HEK293 (cell line): Measurements from ENCODE around the gene PRR5.
A peak's percentile ranks its signal among the peaks of the same experiment; 100 is the strongest.

Source experiments
- CTCF ChIA-PET: fragments of 350-600 bp; formaldehyde crosslinking; extraction: SDS; loops from one replicate; lab custom pipeline; 2021; ENCODE audit warnings: antibody characterized with exemption; lab: Yijun Ruan, JAX
- POLR2A ChIA-PET: fragments of 300-600 bp; formaldehyde crosslinking; extraction: SDS; loops from one replicate; lab custom pipeline; 2020; ENCODE audit warnings: antibody characterized with exemption, inconsistent platforms; lab: Yijun Ruan, JAX
- H3K27ac ChIP-seq: fragments of 200-500 bp; sonication (Bioruptor generic); 2 replicates; pipeline ENCODE4 v1.5.1; 2014; ENCODE audit warnings: low read depth, low read length, control low read depth, inconsistent platforms; ENCODE audit errors: extremely low read depth
- H3K36me3 ChIP-seq, 2 experiments: fragments of 200-500 bp in 1 of 2; sonication (Bioruptor generic) in 1 of 2; 1 replicate in 1 of 2; 2 replicates in 1 of 2; pipeline ENCODE4 v1.5.1; 2014 to 2017; ENCODE audit warnings: inconsistent platforms in 2 of 2, low read length in 2 of 2; ENCODE audit not compliant: control insufficient read depth in 2 of 2, insufficient read depth in 1 of 2
- H3K4me1 ChIP-seq: fragments of 200-500 bp; sonication (Bioruptor generic); 2 replicates; pipeline ENCODE4 v1.5.1; 2014; ENCODE audit warnings: mild to moderate bottlenecking, low read length, inconsistent platforms; ENCODE audit not compliant: control insufficient read depth, insufficient read depth
- H3K4me3 ChIP-seq: 2 replicates; pipeline ENCODE4 v1.5.1; 2011; ENCODE audit warnings: low read depth, mild to moderate bottlenecking, control low read depth, low read length, moderate library complexity
- H3K9me3 ChIP-seq: fragments of 200-500 bp; sonication (Bioruptor generic); 2 replicates; pipeline ENCODE4 v1.5.1; 2014; ENCODE audit warnings: low read depth, low read length, inconsistent platforms; ENCODE audit not compliant: control insufficient read depth, insufficient read depth
- EGR2 ChIP-seq: fragments of 450-650 bp; formaldehyde crosslinking; IDR thresholded peaks from 2 replicates; pipeline ENCODE4 v1.5.1; 2016; ENCODE audit warnings: low read depth, missing biosample characterization, missing genetic modification characterization
- GLI2 ChIP-seq: fragments of 450-650 bp; formaldehyde crosslinking; IDR thresholded peaks from 2 replicates; pipeline ENCODE4; 2017; ENCODE audit warnings: missing biosample characterization, missing genetic modification characterization, low read depth, borderline replicate concordance
- HOXC10 ChIP-seq: sonication (generic); formaldehyde crosslinking; IDR thresholded peaks from 2 replicates; pipeline ENCODE4 v1.8.1; 2023; ENCODE audit warnings: mild to moderate bottlenecking, missing genetic modification reagents
- OSR2 ChIP-seq: fragments of 450-650 bp; formaldehyde crosslinking; IDR thresholded peaks from 2 replicates; pipeline ENCODE4 v1.5.1; 2016; ENCODE audit warnings: missing biosample characterization, missing genetic modification characterization
- OVOL3 ChIP-seq: fragments of 450-650 bp; formaldehyde crosslinking; IDR thresholded peaks from 2 replicates; pipeline ENCODE4 v1.5.1; 2016; ENCODE audit warnings: missing biosample characterization, missing genetic modification characterization
- SALL2 ChIP-seq: fragments of 450-650 bp; formaldehyde crosslinking; IDR thresholded peaks from 2 replicates; pipeline ENCODE4 v1.5.0; 2017; ENCODE audit warnings: missing biosample characterization, mild to moderate bottlenecking, missing genetic modification characterization, borderline replicate concordance
- SP3 ChIP-seq: fragments of 450-650 bp; formaldehyde crosslinking; IDR thresholded peaks from 2 replicates; pipeline ENCODE4 v1.5.1; 2016; ENCODE audit warnings: missing biosample characterization, missing genetic modification characterization
- ZFHX2 ChIP-seq: fragments of 450-650 bp; formaldehyde crosslinking; conservative IDR thresholded peaks from 2 replicates; pipeline ENCODE4 v1.5.1; 2016; ENCODE audit warnings: missing biosample characterization, missing genetic modification characterization
- ZIC2 ChIP-seq: fragments of 450-650 bp; formaldehyde crosslinking; IDR thresholded peaks from 2 replicates; pipeline ENCODE4 v1.5.1; 2016; ENCODE audit warnings: missing biosample characterization, missing genetic modification characterization
- ZNF138 ChIP-seq: fragments of 450-650 bp; formaldehyde crosslinking; IDR thresholded peaks from 2 replicates; pipeline ENCODE4 v1.5.1; 2016; ENCODE audit warnings: missing biosample characterization, missing genetic modification characterization, borderline replicate concordance
- ZNF146 ChIP-seq: fragments of 450-650 bp; formaldehyde crosslinking; IDR thresholded peaks from 2 replicates; pipeline ENCODE4 v1.5.1; 2016; ENCODE audit warnings: missing biosample characterization, missing genetic modification characterization
- ZNF202 ChIP-seq: fragments of 450-650 bp; formaldehyde crosslinking; IDR thresholded peaks from 2 replicates; pipeline ENCODE4 v1.5.1; 2016; ENCODE audit warnings: missing biosample characterization, missing genetic modification characterization, borderline replicate concordance
- ZNF214 ChIP-seq: fragments of 450-650 bp; formaldehyde crosslinking; IDR thresholded peaks from 2 replicates; pipeline ENCODE4 v1.5.1; 2017; ENCODE audit warnings: missing biosample characterization, mild to moderate bottlenecking, missing genetic modification characterization, borderline replicate concordance
- ZNF266 ChIP-seq: fragments of 450-650 bp; formaldehyde crosslinking; IDR thresholded peaks from 2 replicates; pipeline ENCODE4 v1.5.1; 2016; ENCODE audit warnings: missing biosample characterization, missing genetic modification characterization, low read depth
- ZNF416 ChIP-seq: fragments of 450-650 bp; formaldehyde crosslinking; IDR thresholded peaks from 2 replicates; pipeline ENCODE4 v1.5.1; 2016; ENCODE audit warnings: missing biosample characterization, missing genetic modification characterization
- ZNF426 ChIP-seq: fragments of 450-650 bp; formaldehyde crosslinking; IDR thresholded peaks from 2 replicates; pipeline ENCODE4 v1.5.1; 2017; ENCODE audit warnings: missing biosample characterization, missing genetic modification characterization, mild to moderate bottlenecking, inconsistent platforms, moderate library complexity
- ZNF48 ChIP-seq: fragments of 450-650 bp; formaldehyde crosslinking; IDR thresholded peaks from 2 replicates; pipeline ENCODE4 v1.5.1; 2016; ENCODE audit warnings: missing biosample characterization, missing genetic modification characterization
- ZNF658 ChIP-seq: fragments of 450-650 bp; formaldehyde crosslinking; IDR thresholded peaks from 2 replicates; pipeline ENCODE4; 2016; ENCODE audit warnings: missing biosample characterization, missing genetic modification characterization
- ZNF768 ChIP-seq: fragments of 450-650 bp; formaldehyde crosslinking; IDR thresholded peaks from 2 replicates; pipeline ENCODE4 v1.5.1; 2018; ENCODE audit warnings: missing biosample characterization, mild to moderate bottlenecking, missing genetic modification characterization
- ZNF830 ChIP-seq: fragments of 450-650 bp; IDR thresholded peaks from 2 replicates; pipeline ENCODE4 v1.5.0; 2018; ENCODE audit warnings: missing biosample characterization, missing genetic modification characterization, low read depth, mild to moderate bottlenecking, moderate library complexity
- ZNF837 ChIP-seq: fragments of 450-650 bp; formaldehyde crosslinking; IDR thresholded peaks from 2 replicates; pipeline ENCODE4 v1.5.1; 2016; ENCODE audit warnings: missing biosample characterization, missing genetic modification characterization
- ZSCAN16 ChIP-seq: fragments of 450-650 bp; formaldehyde crosslinking; IDR thresholded peaks from 2 replicates; pipeline ENCODE4 v1.5.1; 2016; ENCODE audit warnings: missing biosample characterization, missing genetic modification characterization
- TF ChIP-seq, protein P1 (sequence below): fragments of 450-650 bp; formaldehyde crosslinking; IDR thresholded peaks from 2 replicates; pipeline ENCODE4 v1.5.0; 2017; ENCODE audit warnings: missing biosample characterization, missing genetic modification characterization, borderline replicate concordance
- TF ChIP-seq, protein P2 (sequence below): fragments of 450-650 bp; formaldehyde crosslinking; IDR thresholded peaks from 2 replicates; pipeline ENCODE4 v1.5.1; 2017; ENCODE audit warnings: missing biosample characterization, missing genetic modification characterization
- TF ChIP-seq, protein P3 (sequence below): fragments of 450-650 bp; formaldehyde crosslinking; IDR thresholded peaks from 2 replicates; pipeline ENCODE4 v1.5.1; 2016; ENCODE audit warnings: missing biosample characterization, missing genetic modification characterization

Gene PRR5

DNA sequence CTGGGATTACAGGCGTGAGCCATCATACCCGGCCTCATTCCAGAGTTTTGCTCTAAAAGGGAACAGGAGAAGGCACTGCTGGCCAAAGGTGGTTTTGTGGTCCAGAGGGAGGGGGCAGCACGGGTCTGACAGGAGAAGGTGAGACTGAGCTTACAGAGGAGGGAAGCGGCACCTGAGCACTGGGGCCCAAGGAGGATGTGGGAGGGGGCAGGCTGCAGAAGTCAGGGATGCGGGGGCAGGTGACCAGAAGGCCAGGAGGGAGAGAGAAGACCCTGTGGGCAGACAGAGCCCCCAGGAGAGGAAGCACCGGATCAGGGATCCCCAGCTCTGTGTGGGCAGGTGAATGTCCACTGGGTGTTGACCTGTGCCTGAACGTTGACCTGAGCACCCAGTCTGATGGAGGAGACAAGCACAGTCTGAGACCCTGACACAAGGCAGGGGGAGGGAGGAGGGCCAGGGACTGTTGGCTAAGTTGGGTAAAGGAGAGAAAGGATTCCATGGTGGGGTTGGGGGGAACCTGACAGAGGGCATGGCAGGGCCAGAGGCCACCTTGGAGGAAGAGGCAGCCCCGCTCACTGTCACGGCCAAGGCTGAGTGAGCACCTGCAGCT is 12.0 kb upstream of the PRR5 start:
- Histone ChIP-seq H3K4me3 (no peak overlapping the region), H3K9me3 (no peaks in the 10 kb centered on the region), H3K36me3 (no peaks in the 10 kb centered on the region), H3K27ac (no peak overlapping the region), H3K4me1 (0 out of 2 replicates have a peak, but pooled peaks cover 2% of the 10 kb centered on the region)
- no peak for TF ChIP-seq SALL2 (tag by site-specific recombination)
- peak; percentile 51; the same call in 1 of the 2 replicates for TF ChIP-seq EGR2 (tag by site-specific recombination)
- TF ChIP-seq ZNF214 (tag by site-specific recombination) = no peak
- TF ChIP-seq ZFHX2 (tag by site-specific recombination) = 0 out of 2 replicates have a peak, but pooled peaks have one; percentile 16
- ChIA-PET POLR2A (no interaction called here), CTCF (interaction anchor here (0.6 to 5.5 kb wide), 6 partner anchors 8 to 460 kb away, joined by 3 to 26 read pairs (median 4); no protein-coding TSS in a partner anchor)

DNA sequence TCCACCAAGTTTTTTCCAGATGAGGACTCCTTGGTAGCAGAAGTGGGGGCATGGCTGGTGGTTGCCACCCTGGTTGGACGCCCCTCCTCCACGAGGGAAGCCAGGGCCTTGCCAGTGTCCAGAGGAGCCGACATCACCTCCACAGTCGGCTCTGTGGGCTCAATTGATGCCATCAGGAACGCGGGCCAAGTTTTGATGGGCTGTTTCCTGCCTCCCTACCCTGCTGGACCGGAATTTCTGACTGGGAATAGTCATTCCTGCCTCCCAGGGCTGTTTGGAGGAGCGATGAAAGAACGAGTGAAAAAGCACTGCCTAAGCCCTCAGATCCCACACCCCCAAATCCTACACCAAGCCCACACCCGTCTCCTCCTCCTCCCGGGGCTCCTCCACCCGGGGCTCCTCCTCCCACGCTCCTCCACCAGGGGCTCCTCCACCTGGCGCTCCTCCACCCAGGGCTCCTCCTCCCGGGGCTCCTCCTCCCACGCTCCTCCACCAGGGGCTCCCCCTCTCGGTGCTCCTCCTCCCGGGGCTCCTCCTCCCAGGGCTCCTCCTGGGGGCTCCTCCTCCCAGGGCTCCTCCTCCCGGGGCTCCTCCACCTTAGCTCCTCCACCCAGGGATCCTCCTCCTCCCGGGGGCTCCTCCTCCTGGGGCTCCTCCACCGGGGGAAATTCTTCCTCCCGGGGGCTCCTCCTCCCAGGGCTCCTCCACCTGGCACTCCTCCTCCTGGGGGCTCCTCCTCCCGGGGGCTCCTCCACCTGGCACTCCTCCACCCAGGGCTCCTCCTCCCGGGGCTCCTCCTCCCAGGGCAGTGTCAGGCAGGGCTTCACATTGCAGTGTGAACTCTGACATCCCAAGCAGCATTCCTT is 10.0 kb upstream of the PRR5 start:
- no peak overlapping the region for H3K27ac ChIP-seq
- TF ChIP-seq ZFHX2 (tag by site-specific recombination) = peak; percentile 88
- TF ChIP-seq EGR2 (tag by site-specific recombination) = peak; percentile 83
- TF ChIP-seq ZNF658 = no peak
- TF ChIP-seq, protein P1, sequence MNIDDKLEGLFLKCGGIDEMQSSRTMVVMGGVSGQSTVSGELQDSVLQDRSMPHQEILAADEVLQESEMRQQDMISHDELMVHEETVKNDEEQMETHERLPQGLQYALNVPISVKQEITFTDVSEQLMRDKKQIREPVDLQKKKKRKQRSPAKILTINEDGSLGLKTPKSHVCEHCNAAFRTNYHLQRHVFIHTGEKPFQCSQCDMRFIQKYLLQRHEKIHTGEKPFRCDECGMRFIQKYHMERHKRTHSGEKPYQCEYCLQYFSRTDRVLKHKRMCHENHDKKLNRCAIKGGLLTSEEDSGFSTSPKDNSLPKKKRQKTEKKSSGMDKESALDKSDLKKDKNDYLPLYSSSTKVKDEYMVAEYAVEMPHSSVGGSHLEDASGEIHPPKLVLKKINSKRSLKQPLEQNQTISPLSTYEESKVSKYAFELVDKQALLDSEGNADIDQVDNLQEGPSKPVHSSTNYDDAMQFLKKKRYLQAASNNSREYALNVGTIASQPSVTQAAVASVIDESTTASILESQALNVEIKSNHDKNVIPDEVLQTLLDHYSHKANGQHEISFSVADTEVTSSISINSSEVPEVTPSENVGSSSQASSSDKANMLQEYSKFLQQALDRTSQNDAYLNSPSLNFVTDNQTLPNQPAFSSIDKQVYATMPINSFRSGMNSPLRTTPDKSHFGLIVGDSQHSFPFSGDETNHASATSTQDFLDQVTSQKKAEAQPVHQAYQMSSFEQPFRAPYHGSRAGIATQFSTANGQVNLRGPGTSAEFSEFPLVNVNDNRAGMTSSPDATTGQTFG = no peak
- no peak for TF ChIP-seq ZNF768 (tag by site-specific recombination)
- TF ChIP-seq SP3 (tag by site-specific recombination) = peak; percentile 50
- TF ChIP-seq ZIC2 (tag by site-specific recombination) = 0 out of 2 replicates have a peak, but pooled peaks have one; percentile 41
- TF ChIP-seq, all 188 proteins: peak for 4
- ChIA-PET POLR2A (no interaction called here), CTCF (interaction anchor here (0.5 to 5.5 kb wide), 2 partner anchors 43 to 747 kb away, joined by 3 to 26 read pairs; no protein-coding TSS in a partner anchor)
- no peaks in the 10 kb centered on the region for H3K36me3 ChIP-seq
- H3K4me3 ChIP-seq = no peak overlapping the region
- no peaks in the 10 kb centered on the region for H3K9me3 ChIP-seq
- no peaks in the 10 kb centered on the region for H3K4me1 ChIP-seq

DNA sequence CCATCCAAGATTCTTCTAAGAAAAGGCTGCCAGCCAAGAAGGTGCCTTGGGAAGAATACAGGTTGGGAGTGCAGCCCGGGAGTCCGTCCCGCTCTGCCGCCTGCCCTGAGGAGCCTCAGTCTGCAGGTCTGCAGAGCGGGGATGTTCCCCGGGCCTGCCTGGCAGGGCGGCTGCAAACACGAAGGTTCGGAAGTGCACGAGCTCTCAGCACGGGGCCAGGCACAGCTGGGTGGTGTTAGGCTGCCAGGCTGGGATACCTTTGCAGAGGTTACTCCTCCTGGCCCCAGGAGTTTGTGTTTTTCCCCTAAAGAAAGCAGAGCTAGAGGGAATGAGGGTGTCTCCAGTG is 9.4 kb upstream of the PRR5 start:
- H3K4me3 ChIP-seq = no peak overlapping the region
- H3K27ac ChIP-seq = no peak overlapping the region
- ChIA-PET POLR2A (interaction anchor here (0.7 kb wide), 1 partner anchor 61 kb away, joined by 3 read pairs; no protein-coding TSS in a partner anchor), CTCF (interaction anchor here (0.5 to 5.5 kb wide), 3 partner anchors 8 to 747 kb away, joined by 3 to 26 read pairs (median 16); no protein-coding TSS in a partner anchor)
- no peaks in the 10 kb centered on the region for H3K36me3 ChIP-seq
- TF ChIP-seq ZNF426 (no peak), ZSCAN16 (tag by site-specific recombination) (no peak), GLI2 (tag by site-specific recombination) (no peak), ZNF416 (no peak), ZNF146 (tag by site-specific recombination) (no peak), OVOL3 (tag by site-specific recombination) (no peak), ZNF202 (tag by site-specific recombination) (no peak), ZNF48 (tag by site-specific recombination) (no peak), ZNF138 (tag by site-specific recombination) (no peak), OSR2 (no peak), ZNF837 (tag by site-specific recombination) (no peak), ZNF830 (tag by site-specific recombination) (no peak), HOXC10 (no peak), ZNF266 (tag by site-specific recombination) (no peak)
- TF ChIP-seq, protein P2, sequence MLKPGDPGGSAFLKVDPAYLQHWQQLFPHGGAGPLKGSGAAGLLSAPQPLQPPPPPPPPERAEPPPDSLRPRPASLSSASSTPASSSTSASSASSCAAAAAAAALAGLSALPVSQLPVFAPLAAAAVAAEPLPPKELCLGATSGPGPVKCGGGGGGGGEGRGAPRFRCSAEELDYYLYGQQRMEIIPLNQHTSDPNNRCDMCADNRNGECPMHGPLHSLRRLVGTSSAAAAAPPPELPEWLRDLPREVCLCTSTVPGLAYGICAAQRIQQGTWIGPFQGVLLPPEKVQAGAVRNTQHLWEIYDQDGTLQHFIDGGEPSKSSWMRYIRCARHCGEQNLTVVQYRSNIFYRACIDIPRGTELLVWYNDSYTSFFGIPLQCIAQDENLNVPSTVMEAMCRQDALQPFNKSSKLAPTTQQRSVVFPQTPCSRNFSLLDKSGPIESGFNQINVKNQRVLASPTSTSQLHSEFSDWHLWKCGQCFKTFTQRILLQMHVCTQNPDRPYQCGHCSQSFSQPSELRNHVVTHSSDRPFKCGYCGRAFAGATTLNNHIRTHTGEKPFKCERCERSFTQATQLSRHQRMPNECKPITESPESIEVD = no peak
- TF ChIP-seq, protein P3, sequence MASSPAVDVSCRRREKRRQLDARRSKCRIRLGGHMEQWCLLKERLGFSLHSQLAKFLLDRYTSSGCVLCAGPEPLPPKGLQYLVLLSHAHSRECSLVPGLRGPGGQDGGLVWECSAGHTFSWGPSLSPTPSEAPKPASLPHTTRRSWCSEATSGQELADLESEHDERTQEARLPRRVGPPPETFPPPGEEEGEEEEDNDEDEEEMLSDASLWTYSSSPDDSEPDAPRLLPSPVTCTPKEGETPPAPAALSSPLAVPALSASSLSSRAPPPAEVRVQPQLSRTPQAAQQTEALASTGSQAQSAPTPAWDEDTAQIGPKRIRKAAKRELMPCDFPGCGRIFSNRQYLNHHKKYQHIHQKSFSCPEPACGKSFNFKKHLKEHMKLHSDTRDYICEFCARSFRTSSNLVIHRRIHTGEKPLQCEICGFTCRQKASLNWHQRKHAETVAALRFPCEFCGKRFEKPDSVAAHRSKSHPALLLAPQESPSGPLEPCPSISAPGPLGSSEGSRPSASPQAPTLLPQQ (tag by site-specific recombination) = no peak
- no peaks in the 10 kb centered on the region for H3K9me3 ChIP-seq
- H3K4me1 ChIP-seq = no peaks in the 10 kb centered on the region
